ENCODE results near the gene CCSER1.

DNA sequence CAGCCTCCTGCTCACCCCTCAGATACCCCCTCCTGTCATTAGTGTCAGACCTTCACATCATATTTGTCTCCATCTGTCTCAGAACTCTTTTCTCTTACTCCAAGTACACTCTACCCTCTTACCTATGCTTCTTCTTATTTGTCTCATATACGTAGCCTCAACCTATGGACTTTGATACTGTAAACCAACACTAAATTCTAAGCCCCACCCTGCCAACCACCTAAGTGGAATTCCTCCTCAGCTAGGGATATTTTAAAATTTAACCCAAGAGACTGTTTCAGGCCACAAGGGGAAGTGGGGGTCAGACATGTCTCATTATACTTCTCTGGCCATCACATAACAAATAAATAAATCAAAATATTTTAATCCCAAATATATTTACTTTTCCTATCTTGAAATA, 1398.4 kb downstream of the CCSER1 start:
- TF ChIP-seq, protein P1, sequence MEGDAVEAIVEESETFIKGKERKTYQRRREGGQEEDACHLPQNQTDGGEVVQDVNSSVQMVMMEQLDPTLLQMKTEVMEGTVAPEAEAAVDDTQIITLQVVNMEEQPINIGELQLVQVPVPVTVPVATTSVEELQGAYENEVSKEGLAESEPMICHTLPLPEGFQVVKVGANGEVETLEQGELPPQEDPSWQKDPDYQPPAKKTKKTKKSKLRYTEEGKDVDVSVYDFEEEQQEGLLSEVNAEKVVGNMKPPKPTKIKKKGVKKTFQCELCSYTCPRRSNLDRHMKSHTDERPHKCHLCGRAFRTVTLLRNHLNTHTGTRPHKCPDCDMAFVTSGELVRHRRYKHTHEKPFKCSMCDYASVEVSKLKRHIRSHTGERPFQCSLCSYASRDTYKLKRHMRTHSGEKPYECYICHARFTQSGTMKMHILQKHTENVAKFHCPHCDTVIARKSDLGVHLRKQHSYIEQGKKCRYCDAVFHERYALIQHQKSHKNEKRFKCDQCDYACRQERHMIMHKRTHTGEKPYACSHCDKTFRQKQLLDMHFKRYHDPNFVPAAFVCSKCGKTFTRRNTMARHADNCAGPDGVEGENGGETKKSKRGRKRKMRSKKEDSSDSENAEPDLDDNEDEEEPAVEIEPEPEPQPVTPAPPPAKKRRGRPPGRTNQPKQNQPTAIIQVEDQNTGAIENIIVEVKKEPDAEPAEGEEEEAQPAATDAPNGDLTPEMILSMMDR (IDR thresholded peaks at IDR 0.05; ENCODE audit: insufficient read depth, low read length, poor library complexity, severe bottlenecking), result no peak
- no peak for TF ChIP-seq EZH2phosphoT487 (conservative IDR thresholded peaks at IDR 0.05; ENCODE audit: low read length)

All from SU-DHL-6 (cell line).